RPMI7951 (cell line): ENCODE measurements around the gene NFU1. TPM values are rescaled to one million over a fixed set of nuclear protein-coding genes. Genes with fewer than 3 reads are reported as not detected.

ENCODE experiments used
- total RNA-seq: library from RNA; depleted of rRNA; stranded (reverse); fragments of >200 nt; shearing (Covaris generic); gene quantifications from 2 replicates; pipeline ENCODE4 v1.2.3, GENCODE V29; 2014; rRNA removed

Gene NFU1
- total RNA-seq, 1 experiment from 2014 or later: 64.6 TPM

Other genes starting within 250 kb of the NFU1 start
- gene GFPT1, start 50.2 kb downstream of the NFU1 start, total RNA-seq: 21.9 and 26.6 TPM in 2 replicates
- 33.9 and 44.0 TPM in 2 replicates for gene AAK1, start 206.3 kb upstream of the NFU1 start, total RNA-seq